GM18519 (cell line): ENCODE data around the gene DPP6.
"Not testable (repeated sequence)": the region's sequence is repeated elsewhere in the genome, so short reads cannot be mapped to it uniquely, and the experiment has no call there.

Source experiments
- ATAC-seq: cut with Tn5 transposase; IDR thresholded peaks from one replicate; pipeline ENCODE4 v1.9.1; 2021; ENCODE audit warnings: mild to moderate bottlenecking, moderate library complexity; ENCODE audit not compliant: unreplicated experiment, low FRiP score

DPP6 gene

DNA sequence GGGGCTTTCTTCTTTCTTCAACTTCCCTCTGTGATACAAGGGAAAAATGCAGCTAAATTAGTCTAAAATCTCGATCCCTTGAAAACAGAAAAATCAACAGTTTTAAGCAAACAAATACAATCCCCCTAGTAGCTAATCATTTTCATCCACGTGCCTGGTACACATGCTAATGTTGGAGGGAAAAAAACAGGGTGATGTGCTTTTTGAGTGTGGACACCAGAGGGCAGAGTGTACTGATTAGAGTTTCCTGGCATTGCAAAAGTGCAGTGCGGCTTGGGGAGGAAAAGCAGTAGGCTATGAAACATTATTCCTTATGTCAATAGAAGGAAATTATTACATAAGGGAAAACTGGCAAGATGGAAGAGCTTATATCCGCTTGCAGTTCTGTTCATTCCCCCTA lies 19.6 kb downstream of the DPP6 start:
- not testable (repeated sequence) for ATAC-seq

DNA sequence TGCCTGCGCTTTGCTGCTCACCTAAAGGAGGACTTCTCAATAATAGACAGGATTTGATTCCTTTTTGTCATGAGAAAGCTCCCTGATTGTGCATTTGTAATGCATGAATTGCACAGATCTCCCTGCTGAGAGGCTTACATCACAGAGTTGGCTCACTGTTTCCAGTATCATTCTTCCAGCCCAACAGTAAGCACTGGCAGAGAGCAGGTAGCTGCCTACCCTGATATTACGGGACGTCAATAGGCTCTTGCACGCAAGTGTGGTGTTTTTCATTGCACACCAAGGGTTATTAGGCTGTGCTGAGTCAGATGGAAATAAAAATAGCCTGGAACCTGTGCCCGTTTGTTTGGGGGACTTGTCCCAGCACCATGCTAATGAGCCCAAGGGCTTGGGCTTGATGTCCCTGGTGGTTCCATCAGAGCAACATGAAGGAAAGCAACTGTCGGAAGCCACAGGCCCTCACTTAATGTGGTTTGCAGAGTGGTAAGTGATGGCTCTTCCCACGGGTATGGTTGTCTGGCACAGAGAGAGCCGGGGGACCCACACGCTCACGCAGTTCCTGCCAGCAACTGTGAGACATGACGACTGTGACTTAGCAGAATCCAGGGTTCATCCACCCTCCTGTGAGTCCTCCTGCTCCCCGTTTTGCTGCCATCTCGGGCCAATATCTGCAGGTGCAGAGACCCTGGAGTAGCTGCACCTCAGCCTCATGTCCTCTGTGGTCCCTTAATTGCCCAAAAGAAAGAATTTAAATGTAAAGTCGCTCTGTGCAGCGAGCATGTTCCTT lies 20.4 kb downstream of the DPP6 start:
- ATAC-seq: not testable (repeated sequence)

DNA sequence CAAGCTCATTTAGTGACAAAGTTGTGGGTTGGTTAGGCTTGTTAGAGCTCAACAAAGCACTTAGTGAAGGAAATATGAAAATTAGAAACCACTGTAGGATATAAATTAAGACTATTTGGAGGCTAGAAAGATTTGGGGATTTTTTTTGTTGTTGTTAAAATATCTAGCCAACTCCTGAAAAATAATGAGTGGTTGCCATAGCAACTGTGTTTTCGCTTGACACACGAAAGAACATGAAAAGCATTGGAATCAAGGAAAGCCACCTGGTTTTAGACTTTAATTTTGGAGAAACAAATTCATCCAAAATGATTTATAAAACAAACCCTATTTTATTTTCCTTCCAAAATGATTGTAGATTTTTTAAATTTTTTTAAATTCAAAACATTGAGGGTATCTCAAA lies 26.3 kb downstream of the DPP6 start:
- not testable (repeated sequence) for ATAC-seq

DNA sequence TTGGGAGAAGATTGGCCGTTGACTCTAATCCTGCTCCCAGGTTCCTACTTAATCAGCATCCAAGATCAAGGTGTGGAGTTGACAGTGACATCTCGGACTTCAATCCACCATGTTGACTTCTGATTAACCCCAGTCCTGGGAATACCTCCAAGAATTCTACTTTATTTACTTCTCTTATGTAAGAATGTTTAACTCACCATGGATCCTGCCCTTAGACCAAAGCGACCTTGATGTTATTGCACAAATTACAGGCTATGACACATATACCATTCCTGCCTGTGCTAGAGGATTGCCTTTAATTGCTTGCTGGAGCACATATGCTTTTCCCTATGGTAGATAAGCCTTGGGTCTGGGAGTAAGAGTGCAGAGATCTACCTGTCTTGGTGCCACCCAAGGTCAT lies 28.1 kb downstream of the DPP6 start:
- ATAC-seq: not testable (repeated sequence)

DNA sequence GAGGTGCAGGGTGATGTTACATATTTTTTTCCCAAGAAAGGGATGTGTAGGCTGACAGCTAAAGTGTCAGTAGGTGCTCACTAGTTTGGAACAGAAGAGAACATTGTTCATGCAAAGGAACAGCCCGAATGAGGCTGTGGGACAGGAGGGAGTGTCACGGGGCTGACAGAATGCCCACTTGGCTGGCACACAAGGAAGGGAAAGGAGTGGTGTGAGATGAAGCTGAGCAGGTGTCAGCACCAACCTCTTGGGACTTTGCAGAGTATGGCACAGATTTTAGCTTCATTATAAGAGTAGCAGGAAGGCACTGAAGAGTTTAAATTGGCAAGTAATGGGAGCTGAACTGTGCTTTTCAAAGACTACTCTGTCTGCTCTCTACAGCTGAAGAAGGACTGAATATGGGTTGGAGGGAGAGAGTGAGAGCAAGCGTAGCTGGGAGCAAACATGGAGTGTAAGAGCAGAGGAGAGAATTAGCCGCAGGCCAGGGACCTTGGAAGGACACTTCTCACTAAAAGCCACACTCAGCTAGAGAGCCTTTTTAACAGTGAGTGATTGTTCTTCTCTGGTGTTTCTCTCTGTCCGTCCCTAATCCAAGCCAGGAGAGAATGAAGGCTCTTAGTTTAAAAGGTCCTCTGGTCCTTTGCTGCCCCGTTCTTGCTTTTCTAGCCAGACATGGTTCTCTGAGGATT lies 35.0 kb downstream of the DPP6 start:
- ATAC-seq: not testable (repeated sequence)

DNA sequence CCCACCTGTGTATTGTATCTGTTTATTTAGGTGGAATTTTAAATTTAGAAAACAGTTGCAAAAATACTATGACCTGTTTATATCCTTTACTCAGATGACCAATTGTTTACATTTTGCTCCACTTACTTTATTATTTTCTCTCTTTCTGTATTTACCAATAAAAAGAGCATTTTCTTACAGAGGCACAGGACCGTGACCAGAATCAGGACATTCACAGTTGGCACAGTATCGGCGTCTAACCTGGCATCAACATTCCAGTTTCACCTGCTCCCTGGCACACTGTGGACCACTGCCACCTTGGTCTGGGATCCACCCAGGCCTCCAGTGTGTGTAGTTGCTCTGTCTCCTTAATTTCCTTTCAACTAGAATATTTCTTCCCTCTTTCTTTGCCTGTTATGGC lies 39.9 kb downstream of the DPP6 start:
- ATAC-seq: not testable (repeated sequence)

DNA sequence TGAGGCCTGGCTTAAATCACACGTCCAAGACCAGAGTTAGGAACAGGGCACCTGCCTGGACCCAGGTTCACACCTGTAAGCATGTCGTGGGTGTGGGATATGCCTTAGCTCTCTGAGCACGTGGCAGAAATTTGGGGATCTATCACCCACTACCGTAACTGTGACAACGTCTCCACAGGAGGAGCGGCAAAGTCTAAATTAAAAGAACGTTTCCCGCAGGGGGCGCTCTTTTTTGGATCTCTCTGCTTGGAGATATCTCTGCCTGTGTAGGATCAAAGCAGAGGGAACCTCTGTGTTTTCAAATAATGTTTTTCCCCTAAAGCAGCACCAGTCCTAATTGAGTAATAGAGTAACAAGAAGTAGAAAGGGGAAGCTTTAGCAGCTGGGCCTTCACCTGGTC lies 43.0 kb downstream of the DPP6 start:
- not testable (repeated sequence) for ATAC-seq

DNA sequence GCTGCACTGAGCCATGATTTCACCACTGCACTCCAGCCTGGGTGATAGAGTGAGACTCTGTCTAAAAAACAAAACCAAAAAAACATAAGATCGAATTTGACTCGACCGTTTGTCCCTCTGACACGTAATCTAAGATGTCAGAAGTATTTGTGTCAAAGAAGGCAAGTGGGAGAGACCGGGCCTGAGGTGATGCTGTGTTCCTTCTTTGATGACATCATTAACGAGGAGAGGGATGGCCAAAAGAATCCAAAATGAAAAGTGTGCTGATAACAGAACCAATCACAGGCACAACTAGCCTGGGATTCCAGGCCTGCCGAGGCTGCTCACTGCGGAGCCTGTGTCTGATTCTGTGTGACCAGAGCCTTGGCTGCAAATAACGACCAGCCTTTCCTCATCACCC lies 52.9 kb downstream of the DPP6 start:
- ATAC-seq: not testable (repeated sequence)

DNA sequence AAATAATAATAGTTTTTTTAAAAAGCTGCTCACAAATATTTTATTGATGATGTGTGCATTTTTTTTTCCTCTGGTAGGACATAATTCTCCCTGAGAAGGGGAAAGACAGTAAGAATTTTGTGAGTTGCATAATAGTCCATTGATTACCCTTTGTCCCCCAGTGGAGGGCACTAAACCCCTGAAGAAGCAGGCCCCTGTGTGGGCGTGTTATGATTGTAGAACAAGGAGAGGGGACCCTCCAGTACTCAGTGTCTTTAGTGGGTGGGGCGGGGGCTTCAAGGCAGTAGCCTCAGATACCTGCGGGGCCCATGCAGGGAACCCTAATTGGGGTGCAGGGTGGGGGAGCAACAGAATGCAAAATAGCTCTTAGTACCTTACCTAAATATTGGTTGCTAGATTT lies 57.4 kb downstream of the DPP6 start:
- not testable (repeated sequence) for ATAC-seq

DNA sequence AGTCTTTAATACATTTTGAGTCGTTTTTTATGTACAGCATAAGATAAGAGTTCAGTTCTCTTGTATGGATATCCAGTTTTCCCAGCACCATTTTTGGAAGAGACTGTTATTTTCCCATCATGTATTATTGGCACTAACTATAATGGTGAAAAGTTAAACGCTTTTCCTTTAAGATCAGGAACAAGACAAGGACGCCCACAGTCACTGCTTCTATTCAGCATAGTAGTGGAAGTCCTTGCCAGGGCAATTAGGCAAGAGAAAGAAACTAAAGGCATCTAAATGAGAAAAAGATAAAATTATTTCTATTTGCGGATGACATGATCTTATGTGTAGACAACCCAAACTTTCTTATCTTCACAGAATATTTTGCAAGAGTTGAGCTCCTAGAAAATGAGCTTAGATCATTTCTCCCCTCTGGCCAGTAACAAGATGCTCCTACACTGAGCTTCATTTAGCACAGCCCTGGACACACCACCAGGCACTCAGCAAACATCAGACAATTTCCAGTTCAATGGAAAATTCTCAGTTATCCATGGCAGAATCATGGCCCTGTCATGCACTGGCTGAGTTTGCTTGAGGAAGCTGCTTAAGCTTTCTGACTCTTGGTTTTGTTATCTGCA lies 61.6 kb downstream of the DPP6 start:
- ATAC-seq: not testable (repeated sequence)

DNA sequence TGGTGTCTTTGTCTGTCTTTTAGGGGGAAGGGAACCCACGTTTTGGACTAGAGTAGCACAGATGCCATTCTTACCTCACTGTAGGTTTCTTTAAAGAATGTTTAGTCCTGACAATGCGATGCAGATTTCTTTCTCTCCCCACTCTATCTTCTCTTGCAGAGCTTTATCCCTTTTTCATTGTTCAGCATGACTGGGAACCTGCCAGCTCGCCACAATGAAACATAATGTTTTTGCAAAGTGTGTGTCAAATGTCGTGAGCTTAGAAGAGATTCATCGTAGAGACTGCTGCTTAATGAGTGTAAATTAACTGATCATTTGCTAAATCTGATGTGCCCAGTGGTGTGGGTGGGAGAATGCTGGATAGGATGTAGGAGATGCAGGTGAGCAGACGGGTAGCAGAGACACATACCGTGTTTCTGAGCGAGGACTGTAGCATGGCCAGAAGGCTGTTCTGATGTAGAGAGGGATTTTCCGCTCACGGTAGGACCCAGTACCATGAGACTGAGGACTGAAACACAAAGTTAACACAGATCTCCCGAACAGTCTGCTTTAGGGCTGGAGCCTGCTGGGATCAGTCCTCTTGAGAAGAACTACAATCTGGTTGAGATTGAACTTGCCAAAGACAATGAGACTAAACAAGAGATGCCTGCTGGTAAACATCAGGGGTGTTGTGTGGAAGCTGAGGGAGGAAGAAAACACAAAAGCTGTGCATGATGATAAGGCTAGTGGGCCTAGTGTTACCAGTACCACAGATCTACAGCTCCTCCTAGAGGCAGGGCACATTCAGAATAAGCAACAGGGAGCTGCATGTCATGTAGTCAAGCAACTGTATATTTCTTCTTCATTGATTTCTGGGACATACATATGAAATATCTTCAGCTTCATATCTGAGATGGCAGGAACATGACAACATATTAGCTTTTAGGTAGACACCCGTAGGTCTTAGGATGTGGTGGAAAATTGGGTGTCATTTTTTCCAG lies 65.5 kb downstream of the DPP6 start:
- ATAC-seq: not testable (repeated sequence)

DNA sequence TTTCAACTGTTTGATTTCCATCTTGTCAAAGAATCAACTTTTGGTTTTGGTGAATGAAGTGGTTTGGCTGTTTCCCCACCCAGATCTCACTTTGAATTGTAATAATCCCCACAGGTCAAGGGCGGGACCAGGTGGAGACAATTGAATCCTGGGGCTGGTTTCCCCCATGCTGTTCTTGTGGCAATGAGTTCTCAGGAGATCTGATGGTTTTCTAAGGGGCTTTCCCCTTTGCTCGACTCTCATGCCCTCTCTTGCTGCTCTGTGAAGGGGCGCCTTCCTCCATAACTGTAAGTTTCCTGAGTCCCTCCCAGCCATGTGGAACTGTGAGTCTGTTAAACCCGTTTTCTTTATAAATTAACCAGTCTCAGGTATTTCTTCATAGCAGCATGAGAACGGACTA lies 68.6 kb downstream of the DPP6 start:
- ATAC-seq: not testable (repeated sequence)

DNA sequence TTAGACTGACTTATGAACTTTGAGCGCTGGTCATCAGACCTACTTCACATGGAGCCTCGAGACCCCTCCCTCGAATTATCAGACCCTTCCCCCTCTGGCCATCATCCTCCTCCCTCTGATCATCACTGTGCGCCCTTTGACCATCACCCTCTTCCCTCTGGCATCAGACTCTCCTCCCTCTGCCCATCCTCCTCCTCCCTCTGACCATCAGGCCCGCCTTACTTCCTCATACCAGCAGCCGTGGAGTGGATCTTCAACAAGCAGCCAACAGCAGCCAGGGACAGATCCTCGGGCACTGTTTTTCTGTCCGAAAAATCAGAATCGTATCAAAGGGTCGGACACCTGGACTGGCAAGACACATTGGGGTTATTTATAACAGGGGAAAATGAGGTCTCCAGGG lies 70.5 kb downstream of the DPP6 start:
- not testable (repeated sequence) for ATAC-seq

DNA sequence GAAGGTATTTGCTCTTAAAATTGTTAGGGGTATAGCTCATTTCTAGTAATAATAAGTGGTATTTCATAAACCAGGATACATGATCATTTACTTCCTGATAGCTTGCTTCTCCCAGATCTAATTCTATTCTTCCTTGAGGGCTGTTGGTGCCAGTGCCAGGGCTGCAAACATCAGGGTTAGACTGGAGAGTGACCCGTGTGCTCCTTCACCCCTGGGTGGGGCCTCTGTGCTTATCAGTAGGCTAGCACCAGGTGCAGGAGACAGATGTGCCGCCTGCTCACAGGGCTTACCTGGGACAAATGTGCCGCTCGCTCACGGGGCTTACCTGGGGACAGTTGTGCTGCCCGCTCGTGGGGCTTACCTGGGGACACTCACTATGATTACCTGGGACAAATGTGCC lies 71.2 kb downstream of the DPP6 start:
- ATAC-seq: not testable (repeated sequence)

DNA sequence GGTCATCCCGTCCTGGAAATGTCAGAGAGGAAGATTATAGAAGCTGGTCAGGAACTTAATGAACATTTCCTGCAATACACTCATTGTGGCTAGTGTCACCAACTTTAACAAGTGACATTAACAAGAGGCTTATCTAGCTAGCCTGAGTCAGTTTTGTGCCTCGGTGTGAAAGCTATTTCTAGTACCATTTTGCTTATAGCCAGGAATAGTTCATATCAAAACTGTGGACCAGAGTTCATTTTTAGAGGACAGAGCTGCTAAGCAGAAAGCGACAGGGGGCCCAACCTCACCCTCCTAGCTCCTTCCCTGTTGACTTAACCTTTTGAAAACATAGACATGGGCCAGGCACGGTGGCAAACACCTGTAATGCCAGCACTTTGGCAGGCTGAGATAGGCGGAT lies 76.9 kb downstream of the DPP6 start:
- not testable (repeated sequence) for ATAC-seq

DNA sequence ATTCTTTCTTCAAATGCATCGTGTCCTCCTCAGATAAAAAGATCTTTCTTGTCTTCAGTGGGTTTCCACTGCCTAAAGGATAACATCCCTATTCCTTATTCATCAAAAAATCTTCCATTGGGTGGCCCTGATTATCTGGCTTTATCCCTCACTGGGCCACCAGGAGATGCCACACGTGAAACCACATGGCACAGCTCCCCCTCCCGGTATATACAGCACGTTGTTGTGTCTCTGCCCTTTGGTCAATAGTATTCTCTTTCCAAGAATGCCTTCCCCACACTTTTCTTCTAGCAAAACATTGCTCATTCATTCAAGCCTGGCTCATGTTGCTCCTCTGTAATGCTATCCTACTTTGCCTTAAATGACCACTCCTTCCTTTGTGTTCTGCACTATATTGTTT lies 80.4 kb downstream of the DPP6 start:
- ATAC-seq: not testable (repeated sequence)

DNA sequence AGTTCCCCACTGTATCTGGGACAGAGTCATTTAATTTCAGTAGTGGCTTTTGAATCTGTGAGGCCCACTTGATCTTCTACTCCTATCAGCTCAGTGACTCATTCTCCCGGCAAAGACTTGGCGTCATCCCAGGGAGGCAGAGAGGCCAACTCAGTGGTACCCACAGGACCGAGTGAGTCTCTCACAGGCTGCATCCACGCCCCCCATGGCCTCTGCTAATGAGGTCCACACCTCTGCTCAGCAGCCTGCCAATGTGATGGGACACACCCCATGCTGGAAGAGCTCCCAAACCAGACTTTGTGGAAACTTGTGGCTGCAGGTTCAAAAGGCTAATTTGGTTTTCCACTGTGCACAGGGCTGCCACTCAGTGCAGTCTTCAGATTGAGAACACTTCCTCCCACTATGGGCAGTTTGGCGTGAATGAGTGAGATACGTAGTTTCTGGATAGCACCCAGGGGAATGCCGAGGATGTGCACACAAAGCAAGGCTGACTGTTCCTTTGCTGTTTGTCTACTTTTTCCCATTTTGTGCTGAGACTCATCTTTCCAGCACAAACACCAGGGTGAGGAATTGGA lies 81.6 kb downstream of the DPP6 start:
- ATAC-seq: not testable (repeated sequence)

DNA sequence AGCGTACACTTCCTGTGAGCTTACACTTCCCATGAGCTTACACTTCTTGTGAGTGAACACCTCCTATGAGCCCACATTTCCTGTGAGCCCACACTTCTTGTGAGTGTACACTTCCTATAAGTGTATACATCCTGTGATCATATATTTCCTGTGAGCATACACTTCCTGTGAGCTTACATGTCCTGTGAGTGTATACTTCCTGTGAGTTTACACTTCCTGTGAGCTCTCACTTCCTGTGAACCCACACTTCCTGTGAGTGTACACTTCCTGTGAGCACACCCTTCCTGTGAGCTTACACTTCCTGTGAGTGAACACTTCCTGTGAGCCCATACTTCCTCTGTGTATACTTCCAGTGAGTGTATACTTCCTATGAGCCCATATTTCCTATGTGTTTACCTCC lies 82.5 kb downstream of the DPP6 start:
- not testable (repeated sequence) for ATAC-seq

DNA sequence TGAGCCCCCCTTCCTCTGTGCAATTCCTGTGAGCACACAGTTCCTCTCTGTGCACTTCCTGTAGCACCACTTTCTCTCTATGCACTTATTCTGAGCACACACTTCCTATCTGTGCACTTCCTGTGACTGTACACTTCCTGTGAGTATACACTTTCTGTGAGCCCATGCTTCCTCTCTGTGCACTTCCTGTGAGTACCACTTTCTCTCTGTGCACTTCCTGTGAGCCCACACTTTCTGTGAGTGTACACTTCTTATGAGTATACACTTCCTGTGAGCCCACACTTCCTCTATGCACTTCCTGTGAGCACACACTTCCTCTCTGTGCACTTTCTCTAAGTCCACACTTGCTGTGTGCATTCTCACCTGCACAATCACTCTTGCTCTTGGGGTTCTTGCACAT lies 83.4 kb downstream of the DPP6 start:
- not testable (repeated sequence) for ATAC-seq
